Upper lobe of left lung (tissue), 6 donors: Measurements from ENCODE around the gene TSEN54. TPM values are rescaled to one million over a fixed set of nuclear protein-coding genes. Genes with fewer than 3 reads are reported as not detected.

Experiments used
- ATAC-seq, 2 donors: fragments of 200-7000 bp; cut with Tn5 transposase; one replicate each; pipeline ENCODE4 v1.9.1; 2022; ENCODE audit warnings: mild to moderate bottlenecking in 2 of 2, moderate library complexity in 2 of 2; ENCODE audit not compliant: low FRiP score in 2 of 2
- DNase-seq, 2 donors: peaks; one replicate each; pipeline ENCODE4 v3.0.0-alpha.2; 2019 to 2020
- H3K27ac ChIP-seq, 4 donors: fragments of 200-600 bp; sonication (generic); one replicate each; pipeline ENCODE4 v1.5.1; 2016 to 2019
- H3K27me3 ChIP-seq, 4 donors: fragments of 200-600 bp; sonication (generic); one replicate each; pipeline ENCODE4 v1.5.1; 2017 to 2019
- H3K36me3 ChIP-seq, 4 donors: fragments of 200-600 bp; sonication (generic); one replicate each; pipeline ENCODE4 v1.5.1; 2016 to 2019
- H3K4me1 ChIP-seq, 4 donors: fragments of 200-600 bp; sonication (generic); one replicate each; pipeline ENCODE4 v1.5.1; 2018 to 2019
- H3K4me3 ChIP-seq, 4 donors: fragments of 200-600 bp; sonication (generic); one replicate each; pipeline ENCODE4 v1.5.1; 2017 to 2019; ENCODE audit warnings: mild to moderate bottlenecking in 2 of 4, moderate library complexity in 1 of 4
- H3K9me3 ChIP-seq, 4 donors: fragments of 200-600 bp; sonication (generic); one replicate each; pipeline ENCODE4 v1.5.1; 2018 to 2019
- EP300 ChIP-seq, 4 donors: sonication (generic); formaldehyde crosslinking; IDR thresholded peaks; one replicate each; pipeline ENCODE4 v1.5.1; 2017; ENCODE audit warnings: antibody characterized with exemption in 4 of 4, control low read depth in 2 of 4
- POLR2A ChIP-seq, 4 donors: fragments of 450-650 bp; IDR thresholded peaks; one replicate each; pipeline ENCODE4 v1.5.1; 2016 to 2017; ENCODE audit warnings: antibody characterized with exemption in 4 of 4, mild to moderate bottlenecking in 2 of 4
- POLR2AphosphoS5 ChIP-seq, 2 donors: sonication (generic); formaldehyde crosslinking; IDR thresholded peaks; one replicate each; pipeline ENCODE4 v1.5.1; 2017; ENCODE audit warnings: antibody characterized with exemption in 2 of 2
- WGBS, 2 donors: methylation state at CpG; one replicate each; pipeline ENCODE4 v1.1.5; 2017 to 2018; 5-methylcytosine and 5-hydroxymethylcytosine counted together
- total RNA-seq, 6 donors: library from RNA; depleted of rRNA in 4 of 6; stranded (reverse); fragments of >200 nt in 4 of 6; gene quantifications; one replicate each; pipeline versions ENCODE4 v1.1.0 to v1.2.1, GENCODE V29; 2016 to 2021
- TF ChIP-seq, protein P1 (sequence below), 6 experiments: fragments of 450-650 bp in 4 of 6; fragments of 200-600 bp in 2 of 6; sonication (generic) in 2 of 6; IDR thresholded peaks; one replicate each; pipeline ENCODE4 v1.5.1; 2016 to 2019; ENCODE audit warnings: antibody characterized with exemption in 6 of 6
- donor health status: DM: no; HTN: no; CAD: no; lungs with moderate emphysema.
- donor health status: DM: no; HTN: yes; CAD: no; lungs with severe emphysema.

TSEN54 gene
- total RNA-seq, 6 donors from 2014 or later: 19.5 to 125 (median 31.3) TPM

DNA sequence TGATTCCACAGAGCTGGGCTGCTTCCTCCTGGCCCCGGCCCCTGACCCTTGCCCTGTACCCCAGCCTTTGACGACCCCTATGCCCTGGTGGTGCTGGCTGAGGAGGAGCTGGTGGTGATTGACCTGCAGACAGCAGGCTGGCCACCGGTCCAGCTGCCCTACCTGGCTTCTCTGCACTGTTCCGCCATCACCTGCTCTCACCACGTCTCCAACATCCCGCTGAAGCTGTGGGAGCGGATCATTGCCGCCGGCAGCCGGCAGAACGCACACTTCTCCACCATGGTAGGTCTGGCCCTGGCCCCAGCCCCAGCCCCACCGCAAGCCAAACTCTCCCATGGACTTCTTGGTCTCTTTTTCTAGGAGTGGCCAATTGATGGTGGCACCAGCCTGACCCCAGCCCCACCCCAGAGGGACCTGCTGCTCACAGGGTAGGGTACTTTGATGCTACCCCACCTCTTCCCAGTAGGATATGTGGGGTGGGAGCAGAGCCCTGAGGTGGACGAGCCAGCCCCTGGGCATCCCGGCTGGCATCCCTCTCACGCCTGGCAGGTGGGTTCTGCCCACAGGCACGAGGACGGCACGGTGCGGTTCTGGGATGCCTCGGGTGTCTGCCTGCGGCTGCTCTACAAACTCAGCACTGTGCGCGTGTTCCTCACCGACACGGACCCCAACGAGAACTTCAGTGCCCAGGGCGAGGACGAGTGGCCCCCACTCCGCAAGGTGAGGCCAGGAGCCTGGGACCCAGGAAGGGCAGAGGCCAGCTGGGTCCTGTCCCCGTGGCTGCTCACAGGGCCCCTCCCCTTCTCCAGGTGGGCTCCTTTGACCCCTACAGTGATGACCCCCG, 52.3 kb downstream of the TSEN54 start:
- WGBS, 2 donors: 97% methylated on average over 22 to 24 of the region's 31 CpGs
- peaks cover 3 to 81% (median 63%) of the 10 kb centered on the region in 4 donors for H3K36me3 ChIP-seq
- H3K4me3 ChIP-seq: no peak overlapping the region
- TF ChIP-seq, protein P1, sequence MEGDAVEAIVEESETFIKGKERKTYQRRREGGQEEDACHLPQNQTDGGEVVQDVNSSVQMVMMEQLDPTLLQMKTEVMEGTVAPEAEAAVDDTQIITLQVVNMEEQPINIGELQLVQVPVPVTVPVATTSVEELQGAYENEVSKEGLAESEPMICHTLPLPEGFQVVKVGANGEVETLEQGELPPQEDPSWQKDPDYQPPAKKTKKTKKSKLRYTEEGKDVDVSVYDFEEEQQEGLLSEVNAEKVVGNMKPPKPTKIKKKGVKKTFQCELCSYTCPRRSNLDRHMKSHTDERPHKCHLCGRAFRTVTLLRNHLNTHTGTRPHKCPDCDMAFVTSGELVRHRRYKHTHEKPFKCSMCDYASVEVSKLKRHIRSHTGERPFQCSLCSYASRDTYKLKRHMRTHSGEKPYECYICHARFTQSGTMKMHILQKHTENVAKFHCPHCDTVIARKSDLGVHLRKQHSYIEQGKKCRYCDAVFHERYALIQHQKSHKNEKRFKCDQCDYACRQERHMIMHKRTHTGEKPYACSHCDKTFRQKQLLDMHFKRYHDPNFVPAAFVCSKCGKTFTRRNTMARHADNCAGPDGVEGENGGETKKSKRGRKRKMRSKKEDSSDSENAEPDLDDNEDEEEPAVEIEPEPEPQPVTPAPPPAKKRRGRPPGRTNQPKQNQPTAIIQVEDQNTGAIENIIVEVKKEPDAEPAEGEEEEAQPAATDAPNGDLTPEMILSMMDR (IDR thresholded peaks at IDR 0.05): no peak
- TF ChIP-seq POLR2AphosphoS5 (IDR thresholded peaks at IDR 0.05) (no peak), EP300 (IDR thresholded peaks at IDR 0.05) (no peak), POLR2A (IDR thresholded peaks at IDR 0.05) (no peak)
- H3K4me1 ChIP-seq: no peaks in the 10 kb centered on the region
- no peaks in the 10 kb centered on the region for H3K9me3 ChIP-seq
- H3K27ac ChIP-seq: no peak overlapping the region
- ATAC-seq (no peak), DNase-seq (no peak)
- no peaks in the 10 kb centered on the region for H3K27me3 ChIP-seq

DNA sequence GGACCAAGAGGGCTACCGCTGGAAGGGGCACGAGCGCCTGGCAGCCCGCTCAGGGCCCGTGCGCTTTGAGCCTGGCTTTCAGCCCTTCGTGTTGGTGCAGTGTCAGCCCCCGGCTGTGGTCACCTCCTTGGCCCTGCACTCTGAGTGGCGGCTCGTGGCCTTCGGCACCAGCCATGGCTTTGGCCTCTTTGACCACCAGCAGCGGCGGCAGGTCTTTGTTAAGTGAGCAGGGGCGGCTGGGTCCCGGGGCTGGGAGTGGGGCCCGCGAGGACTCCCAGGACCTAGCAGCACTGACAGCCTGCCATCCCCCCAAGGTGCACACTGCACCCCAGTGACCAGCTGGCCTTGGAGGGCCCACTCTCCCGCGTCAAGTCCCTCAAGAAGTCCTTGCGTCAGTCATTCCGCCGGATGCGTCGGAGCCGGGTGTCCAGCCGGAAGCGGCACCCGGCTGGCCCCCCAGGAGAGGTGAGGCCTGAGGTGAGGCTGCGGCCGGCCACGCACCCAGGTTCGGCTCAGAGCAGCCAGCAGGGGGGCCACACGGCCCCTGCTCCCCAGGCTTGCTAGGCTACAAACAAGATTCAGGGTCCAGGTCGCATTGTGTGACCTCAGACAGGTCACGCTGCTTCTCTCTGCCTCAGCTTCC, 53.8 kb downstream of the TSEN54 start:
- no peaks in the 10 kb centered on the region for H3K9me3 ChIP-seq
- WGBS, 2 donors: 94% methylated on average over 29 of the region's 35 CpGs; no CpG with 5 or more reads in 1 of the 2 donors
- H3K27me3 ChIP-seq: no peaks in the 10 kb centered on the region
- H3K27ac ChIP-seq: no peak overlapping the region
- H3K4me1 ChIP-seq: no peaks in the 10 kb centered on the region
- DNase-seq: no peak
- H3K4me3 ChIP-seq: no peak overlapping the region
- H3K36me3 ChIP-seq: peaks cover 3 to 75% (median 54%) of the 10 kb centered on the region in 4 donors
- TF ChIP-seq POLR2A (IDR thresholded peaks at IDR 0.05): no peak
- no peak for TF ChIP-seq EP300 (IDR thresholded peaks at IDR 0.05)
- TF ChIP-seq POLR2AphosphoS5 (IDR thresholded peaks at IDR 0.05): no peak
- TF ChIP-seq, protein P1 (IDR thresholded peaks at IDR 0.05): no peak
- ATAC-seq: no peak

DNA sequence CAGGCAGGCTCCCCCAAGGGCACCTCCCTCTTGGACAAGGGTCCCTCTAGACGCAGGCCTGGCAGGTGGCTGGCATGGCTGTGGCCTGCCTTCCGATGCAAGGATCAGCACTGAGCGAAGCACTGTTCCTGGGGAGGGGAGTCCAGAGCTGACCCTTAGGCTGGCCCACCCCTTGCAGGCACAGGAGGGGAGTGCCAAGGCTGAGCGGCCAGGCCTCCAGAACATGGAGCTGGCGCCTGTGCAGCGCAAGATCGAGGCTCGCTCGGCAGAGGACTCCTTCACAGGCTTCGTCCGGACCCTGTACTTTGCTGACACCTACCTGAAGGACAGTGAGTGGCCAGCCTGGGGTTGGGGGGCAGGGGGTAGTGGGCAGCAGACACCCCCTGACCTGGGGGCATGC, 54.4 kb downstream of the TSEN54 start:
- no peaks in the 10 kb centered on the region for H3K9me3 ChIP-seq
- DNase-seq (peak in 1 of 2 donors; percentile 57), ATAC-seq (no peak)
- no peaks in the 10 kb centered on the region for H3K4me1 ChIP-seq
- H3K27me3 ChIP-seq: no peaks in the 10 kb centered on the region
- 91% methylated on average over 11 of the region's 11 CpGs; no CpG with 5 or more reads in 1 of the 2 donors for WGBS, 2 donors
- H3K36me3 ChIP-seq: peaks cover 3 to 68% (median 50%) of the 10 kb centered on the region in 4 donors
- no peak overlapping the region for H3K4me3 ChIP-seq
- TF ChIP-seq POLR2A (IDR thresholded peaks at IDR 0.05): no peak
- TF ChIP-seq EP300 (IDR thresholded peaks at IDR 0.05): no peak
- TF ChIP-seq, protein P1 (IDR thresholded peaks at IDR 0.05): no peak
- no peak for TF ChIP-seq POLR2AphosphoS5 (IDR thresholded peaks at IDR 0.05)
- peak overlapping the region; percentile 30 to 48 (median 44) for H3K27ac ChIP-seq

DNA sequence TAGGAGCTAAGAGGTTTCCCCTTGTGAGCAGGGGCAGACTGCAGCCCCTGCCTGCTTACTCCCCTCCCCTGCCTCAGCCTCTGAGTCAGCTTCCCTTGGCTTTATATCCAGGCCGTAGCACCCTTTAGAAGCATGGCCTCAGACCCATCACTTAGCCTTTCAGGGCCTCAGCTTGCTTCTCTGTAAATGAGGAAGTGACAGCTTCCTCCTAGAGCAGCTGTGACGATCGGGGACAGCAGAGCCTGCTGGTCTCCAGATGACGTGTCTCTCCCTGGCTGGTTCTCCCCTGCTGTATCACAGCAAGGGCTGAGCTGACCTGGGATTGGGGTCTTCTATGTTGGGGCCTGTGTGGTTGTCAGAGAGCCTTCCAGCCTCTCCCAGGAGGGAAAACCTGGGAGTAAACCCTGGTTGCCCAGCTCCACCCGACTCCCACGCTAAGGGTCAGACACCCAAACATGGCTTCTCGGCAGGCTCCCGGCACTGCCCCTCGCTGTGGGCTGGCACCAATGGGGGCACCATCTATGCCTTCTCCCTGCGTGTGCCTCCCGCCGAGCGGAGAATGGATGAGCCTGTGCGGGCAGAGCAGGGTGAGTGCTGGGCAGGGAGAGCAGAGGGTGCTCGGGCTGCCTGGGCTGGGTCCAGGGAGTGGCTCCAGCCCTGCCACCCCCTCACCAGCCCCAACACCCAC, 55.0 kb downstream of the TSEN54 start:
- 82 to 95% methylated on average over 10 to 15 of the region's 15 CpGs for WGBS, 2 donors
- ATAC-seq: peak; percentile 37 to 83

More for the DNA sequence above, 55.0 kb downstream of the TSEN54 start:
- Histone ChIP-seq H3K9me3 (no peaks in the 10 kb centered on the region), H3K27ac (peak overlapping the region; percentile 30 to 48 (median 44)), H3K4me3 (no peak overlapping the region), H3K4me1 (no peaks in the 10 kb centered on the region), H3K27me3 (no peaks in the 10 kb centered on the region), H3K36me3 (peaks cover 3 to 65% (median 47%) of the 10 kb centered on the region in 4 donors)
- TF ChIP-seq, protein P1 (IDR thresholded peaks at IDR 0.05): no peak
- TF ChIP-seq POLR2AphosphoS5 (IDR thresholded peaks at IDR 0.05): no peak
- TF ChIP-seq POLR2A (IDR thresholded peaks at IDR 0.05): no peak
- TF ChIP-seq EP300 (IDR thresholded peaks at IDR 0.05): no peak
- peak in 1 of 2 donors; percentile 81 for DNase-seq
